Activated CD8-positive, alpha-beta T cell treated with anti-CD3 and anti-CD28 coated beads for 36 hours (primary cell): Measurements from ENCODE around the gene EYA4. TPM values are rescaled to one million over a fixed set of nuclear protein-coding genes. Genes with fewer than 3 reads are reported as not detected.

Experiments used
- ATAC-seq: fragments of 200-7000 bp; cut with Tn5 transposase; one replicate; pipeline ENCODE4 v1.10.0; 2021; ENCODE audit warnings: mild to moderate bottlenecking, moderate library complexity
- CTCF ChIA-PET: fragments of 350-600 bp; sonication (Branson Sonifier 250); formaldehyde crosslinking; loops from one replicate; lab custom pipeline; 2021; ENCODE audit warnings: antibody characterized with exemption; lab: Charles Lee
- POLR2A ChIA-PET: fragments of 350-600 bp; sonication (Branson Sonifier 250); formaldehyde crosslinking; loops from one replicate; lab custom pipeline; 2021; ENCODE audit warnings: antibody characterized with exemption; lab: Charles Lee
- DNase-seq: peaks from one replicate; pipeline ENCODE4 v3.0.0-alpha.2; 2020
- H3K27ac Mint-ChIP-seq: one replicate; pipeline ENCODE4 v1.8.0; 2021; ENCODE audit warnings: mild to moderate bottlenecking, mixed read lengths
- H3K27me3 Mint-ChIP-seq: one replicate; pipeline ENCODE4 v1.8.0; 2021; ENCODE audit warnings: mixed read lengths
- H3K36me3 Mint-ChIP-seq: one replicate; pipeline ENCODE4 v1.8.0; 2021; ENCODE audit warnings: low read depth, mixed read lengths
- H3K4me1 Mint-ChIP-seq: one replicate; pipeline ENCODE4 v1.8.0; 2021; ENCODE audit warnings: low read depth, mixed read lengths
- H3K4me3 Mint-ChIP-seq: one replicate; pipeline ENCODE4 v1.8.0; 2021; ENCODE audit warnings: mild to moderate bottlenecking, moderate library complexity, mixed read lengths
- H3K9me3 Mint-ChIP-seq: one replicate; pipeline ENCODE4 v1.8.0; 2021; ENCODE audit warnings: mixed read lengths
- intact Hi-C: fragments of 100-400 bp; cut with micrococcal nuclease; formaldehyde crosslinking; loops from one replicate; pipeline ENCODE4 v1.10.0; 2022
- total RNA-seq, 2 experiments: library from RNA; stranded (reverse); gene quantifications; one replicate each; pipeline ENCODE4 v1.2.3, GENCODE V29; 2021
- TF ChIP-seq, protein P1 (sequence below): fragments of 200-600 bp; IDR thresholded peaks from one replicate; pipeline ENCODE4 v1.8.0; 2022; ENCODE audit warnings: antibody characterized with exemption, mild to moderate bottlenecking

EYA4 gene
- not detected for total RNA-seq

DNA sequence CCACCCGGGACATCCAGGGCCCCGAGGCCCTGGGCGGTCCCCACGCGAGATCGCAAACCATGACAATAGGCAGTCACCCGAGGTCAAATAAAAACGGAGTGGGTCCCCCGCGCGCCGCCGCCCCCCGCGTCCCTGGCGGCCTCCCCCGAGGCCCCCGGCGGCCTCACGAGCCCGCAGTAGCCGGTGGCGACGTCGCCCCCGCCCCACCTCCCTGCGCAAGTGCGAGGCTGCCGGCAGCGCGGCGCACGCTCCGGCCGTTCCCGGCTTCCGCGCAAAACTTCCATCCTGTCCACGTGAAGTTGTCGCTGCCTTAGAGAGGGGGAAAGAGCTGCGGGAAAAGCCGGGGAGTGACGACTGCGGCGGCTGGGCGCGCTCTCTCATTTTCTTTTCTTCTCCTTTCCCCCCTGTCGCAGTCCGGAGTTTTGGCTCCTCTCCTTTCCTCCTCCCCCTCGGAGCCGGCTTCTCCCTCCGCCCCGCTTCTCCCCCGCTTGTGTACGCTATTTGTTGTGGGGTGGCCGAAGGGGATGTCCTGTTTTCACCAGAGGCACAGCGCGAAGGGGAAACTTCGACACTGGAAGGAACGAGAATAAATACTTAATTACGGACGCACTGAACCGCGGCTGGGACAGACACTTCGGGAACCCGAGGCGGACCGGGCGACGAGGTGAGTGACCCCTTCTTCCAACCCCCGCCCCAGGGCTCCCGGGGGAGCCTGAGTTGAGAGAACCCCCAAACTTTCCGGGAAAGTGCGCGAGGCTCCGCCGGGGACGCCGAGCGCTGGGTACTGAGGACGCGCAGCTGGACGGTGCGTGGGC is at the start of gene EYA4:
TSS of gene EYA4 (plus strand) at position 272 of the 815 bp plus-strand sequence. CDS start 33,424 bp downstream, outside the sequence.
- H3K9me3 Mint-ChIP-seq = no peaks in the 10 kb centered on the region
- no peak for DNase-seq
- no peaks in the 10 kb centered on the region for H3K36me3 Mint-ChIP-seq
- peak within 1 kb of the TSS; percentile 29 for H3K4me3 Mint-ChIP-seq
- TF ChIP-seq, protein P1, sequence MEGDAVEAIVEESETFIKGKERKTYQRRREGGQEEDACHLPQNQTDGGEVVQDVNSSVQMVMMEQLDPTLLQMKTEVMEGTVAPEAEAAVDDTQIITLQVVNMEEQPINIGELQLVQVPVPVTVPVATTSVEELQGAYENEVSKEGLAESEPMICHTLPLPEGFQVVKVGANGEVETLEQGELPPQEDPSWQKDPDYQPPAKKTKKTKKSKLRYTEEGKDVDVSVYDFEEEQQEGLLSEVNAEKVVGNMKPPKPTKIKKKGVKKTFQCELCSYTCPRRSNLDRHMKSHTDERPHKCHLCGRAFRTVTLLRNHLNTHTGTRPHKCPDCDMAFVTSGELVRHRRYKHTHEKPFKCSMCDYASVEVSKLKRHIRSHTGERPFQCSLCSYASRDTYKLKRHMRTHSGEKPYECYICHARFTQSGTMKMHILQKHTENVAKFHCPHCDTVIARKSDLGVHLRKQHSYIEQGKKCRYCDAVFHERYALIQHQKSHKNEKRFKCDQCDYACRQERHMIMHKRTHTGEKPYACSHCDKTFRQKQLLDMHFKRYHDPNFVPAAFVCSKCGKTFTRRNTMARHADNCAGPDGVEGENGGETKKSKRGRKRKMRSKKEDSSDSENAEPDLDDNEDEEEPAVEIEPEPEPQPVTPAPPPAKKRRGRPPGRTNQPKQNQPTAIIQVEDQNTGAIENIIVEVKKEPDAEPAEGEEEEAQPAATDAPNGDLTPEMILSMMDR = no peak
- H3K4me1 Mint-ChIP-seq = peaks cover 8% of the 10 kb centered on the region
- H3K27ac Mint-ChIP-seq = no peak within 1 kb of the TSS
- CTCF ChIA-PET = no interaction called here
- no peak for ATAC-seq
- peaks cover 40% of the 10 kb centered on the region for H3K27me3 Mint-ChIP-seq
- POLR2A ChIA-PET = no interaction called here
- intact Hi-C loops = no loop called here

DNA sequence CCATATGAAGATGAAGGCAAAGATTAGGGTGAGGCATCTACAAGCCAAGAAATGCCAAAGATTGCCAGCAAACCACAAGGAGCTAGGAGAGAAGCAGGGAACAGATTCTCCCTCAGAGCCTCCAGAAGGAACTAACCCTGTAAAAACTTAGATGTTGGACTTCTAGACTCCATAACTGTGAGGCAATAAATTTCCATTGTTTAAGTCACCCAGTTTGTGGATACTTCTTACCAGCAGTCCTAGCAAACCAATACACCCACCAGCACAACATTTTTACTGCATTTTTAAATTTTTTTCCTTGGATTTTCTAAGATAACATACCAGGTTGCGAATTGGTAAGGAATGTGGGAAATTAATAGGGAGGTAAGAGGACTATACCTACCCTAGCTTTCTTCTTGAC is 47.8 kb upstream of the EYA4 start:
- Mint-ChIP-seq H3K4me1 (no peaks in the 10 kb centered on the region), H3K4me3 (no peak overlapping the region), H3K27ac (no peak overlapping the region), H3K27me3 (no peaks in the 10 kb centered on the region), H3K9me3 (no peaks in the 10 kb centered on the region), H3K36me3 (no peaks in the 10 kb centered on the region)
- POLR2A ChIA-PET = no interaction called here
- DNase-seq (no peak), ATAC-seq (no peak)
- intact Hi-C loops = no loop called here
- TF ChIP-seq, protein P1 = no peak
- CTCF ChIA-PET = interaction anchor here (1.0 kb wide), 1 partner anchor 320 kb away, joined by 3 read pairs; no protein-coding TSS in a partner anchor

DNA sequence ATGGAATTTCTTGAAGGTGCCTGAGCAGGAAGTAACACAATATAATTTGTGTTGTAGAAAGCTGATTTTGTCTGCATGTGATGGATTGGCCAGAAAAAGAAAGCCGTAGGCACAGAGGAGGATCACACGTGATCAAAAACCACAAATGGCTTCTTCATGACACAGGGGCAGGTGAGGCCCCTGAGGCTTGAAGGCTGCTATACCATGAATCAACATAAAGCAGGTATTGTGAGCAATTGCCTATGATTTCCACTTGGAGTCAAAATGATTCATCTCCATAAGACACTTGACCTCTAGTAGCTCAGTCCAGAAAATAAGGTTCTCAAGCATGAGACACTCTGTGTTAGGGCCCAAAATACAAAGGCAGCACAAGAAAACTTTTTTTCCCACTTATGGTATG is 42.4 kb upstream of the EYA4 start:
- H3K27ac Mint-ChIP-seq = no peak overlapping the region
- TF ChIP-seq, protein P1 = no peak
- intact Hi-C loops = no loop called here
- no peak for ATAC-seq
- POLR2A ChIA-PET = no interaction called here
- CTCF ChIA-PET = no interaction called here
- no peaks in the 10 kb centered on the region for H3K27me3 Mint-ChIP-seq
- no peaks in the 10 kb centered on the region for H3K4me1 Mint-ChIP-seq
- H3K4me3 Mint-ChIP-seq = no peak overlapping the region
- no peaks in the 10 kb centered on the region for H3K9me3 Mint-ChIP-seq
- DNase-seq = no peak
- H3K36me3 Mint-ChIP-seq = no peaks in the 10 kb centered on the region

DNA sequence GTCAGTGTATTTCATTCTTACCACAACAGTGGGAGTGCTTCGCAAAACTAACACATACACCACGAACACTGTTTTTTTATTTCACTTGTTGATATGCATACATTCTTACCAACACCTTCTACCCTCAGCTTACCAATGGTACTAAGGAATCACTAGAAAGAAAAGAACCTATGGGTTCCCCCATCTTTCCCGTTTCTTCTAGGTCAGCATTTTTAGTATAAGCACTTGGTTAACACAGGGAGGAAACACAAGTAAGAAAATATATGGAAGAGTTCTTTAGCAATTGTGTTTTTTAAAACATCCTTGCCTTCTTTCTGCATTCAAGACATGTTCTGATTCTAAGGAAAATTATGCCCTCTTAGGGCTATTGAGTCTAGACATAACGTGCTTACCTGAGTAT is 39.9 kb upstream of the EYA4 start:
- intact Hi-C loops = no loop called here
- Mint-ChIP-seq H3K9me3 (no peaks in the 10 kb centered on the region), H3K27me3 (no peaks in the 10 kb centered on the region), H3K4me1 (no peaks in the 10 kb centered on the region), H3K27ac (no peak overlapping the region), H3K4me3 (no peak overlapping the region), H3K36me3 (no peaks in the 10 kb centered on the region)
- DNase-seq (no peak), ATAC-seq (no peak)
- POLR2A ChIA-PET = no interaction called here
- TF ChIP-seq, protein P1 = no peak
- CTCF ChIA-PET = no interaction called here

DNA sequence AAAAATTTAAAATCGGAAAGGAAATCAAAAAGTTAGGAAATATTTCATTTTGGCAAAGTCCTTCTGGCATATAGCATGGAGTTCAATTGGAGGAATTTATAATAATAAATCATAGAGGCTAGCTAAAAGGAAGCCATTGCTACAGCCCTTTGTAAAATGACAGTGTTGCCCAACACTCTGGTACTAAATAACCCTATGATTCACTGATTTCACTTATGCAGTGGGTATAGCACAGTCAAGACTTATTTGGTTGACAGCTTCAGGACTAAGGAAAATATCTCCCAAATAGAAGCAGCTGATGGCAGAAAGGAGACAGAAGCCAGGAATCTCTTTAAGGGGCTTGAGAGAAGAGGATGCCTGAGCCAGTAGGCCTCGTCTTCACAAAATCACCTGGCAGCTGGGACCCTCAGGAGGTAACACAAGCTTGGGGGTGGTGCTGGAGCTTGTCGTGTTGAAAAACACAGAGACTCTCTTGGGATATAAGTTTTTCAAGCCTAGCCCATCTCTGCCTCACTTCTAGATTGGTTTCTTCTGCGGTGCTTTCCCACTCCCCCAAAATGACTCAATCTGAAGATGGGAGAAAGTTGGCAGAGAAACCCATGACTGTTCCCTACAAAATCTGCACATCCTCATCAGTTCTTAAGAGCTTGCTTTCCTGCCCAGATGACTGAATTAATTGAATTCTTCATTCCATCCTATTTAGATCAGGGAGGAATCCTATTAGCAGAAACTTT is 38.4 kb upstream of the EYA4 start:
- Mint-ChIP-seq H3K36me3 (no peaks in the 10 kb centered on the region), H3K27me3 (no peaks in the 10 kb centered on the region), H3K4me1 (no peaks in the 10 kb centered on the region), H3K4me3 (no peak overlapping the region), H3K9me3 (no peaks in the 10 kb centered on the region), H3K27ac (no peak overlapping the region)
- DNase-seq (no peak), ATAC-seq (no peak)
- TF ChIP-seq, protein P1 = no peak
- ChIA-PET CTCF (no interaction called here), POLR2A (no interaction called here)
- intact Hi-C loops = no loop called here
